ENCODE measurements around the gene ITPRID1. TPM values are rescaled to one million over a fixed set of nuclear protein-coding genes. Genes with fewer than 3 reads are reported as not detected.

The ITPRID1 gene
- polyA plus RNA-seq, 1 donor (not counting 4 experiments of a cell fraction or from before 2014, with no cell fraction given) = not detected

- Histone ChIP-seq H3K4me2 (ENCODE audit: control insufficient read depth, extremely low read depth, insufficient read depth, low read depth, low read length) (no peak overlapping the region), H3K79me2 (ENCODE audit: control insufficient read depth, insufficient read depth, low read length) (no peaks in the 10 kb centered on the region), H3K9ac (ENCODE audit: control insufficient read depth, extremely low read depth, insufficient read depth, low read length) (no peak overlapping the region), H4K20me1 (ENCODE audit: control insufficient read depth, extremely low read depth, insufficient read depth, low read length) (no peaks in the 10 kb centered on the region), H3K4me1 (ENCODE audit: control insufficient read depth, extremely low read depth, insufficient read depth, low read length) (no peaks in the 10 kb centered on the region), H3K4me3 (ENCODE audit: control insufficient read depth in 2 of 3, extremely low read depth in 1 of 3, insufficient read depth in 2 of 3, low read depth in 1 of 3, low read length in 3 of 3) (no peak overlapping the region), H3K27ac (ENCODE audit: control insufficient read depth, insufficient read depth, low read length) (no peak overlapping the region), H3K27me3 (ENCODE audit: control insufficient read depth, extremely low read depth, insufficient read depth, low read length) (no peaks in the 10 kb centered on the region), H3K9me3 (ENCODE audit: control insufficient read depth, low read depth, low read length) (no peaks in the 10 kb centered on the region), H2AFZ (ENCODE audit: control insufficient read depth, low read length) (no peak overlapping the region), H3K36me3 (ENCODE audit: control insufficient read depth in 2 of 2, extremely low read depth in 1 of 2, insufficient read depth in 2 of 2, low read length in 2 of 2) (no peaks in the 10 kb centered on the region), H3K9me1 (ENCODE audit: control insufficient read depth, extremely low read depth, insufficient read depth, low read length) (no peaks in the 10 kb centered on the region)
- DNase-seq (ENCODE audit: low read depth, low spot score) (no peak), FAIRE-seq (no peak)
- TF ChIP-seq CTCF (optimal IDR thresholded peaks at IDR 0.05 in 1 of 3, IDR thresholded peaks at IDR 0.05 in 1 of 3, conservative IDR thresholded peaks at IDR 0.05 in 1 of 3; ENCODE audit: extremely low read depth in 1 of 3, insufficient read depth in 2 of 3, low read length in 3 of 3) = no peak
- TF ChIP-seq EZH2 (IDR thresholded peaks at IDR 0.05; ENCODE audit: low read length) = no peak
- dilution Hi-C loops (cut with MboI; ENCODE audit: extremely low pct_ligation_motif_present, low sequenced_read_pairs) = no loop called here
Observed at GRCh38 chr7:31545549-31545948, 31.7 kb downstream of the ITPRID1 start.

GRCh38 chr7:31549611-31550010 is 35.7 kb downstream of the ITPRID1 start:
- FAIRE-seq = no peak
- TF ChIP-seq EZH2 (IDR thresholded peaks at IDR 0.05; ENCODE audit: low read length) (no peak), CTCF (optimal IDR thresholded peaks at IDR 0.05 in 1 of 3, IDR thresholded peaks at IDR 0.05 in 1 of 3, conservative IDR thresholded peaks at IDR 0.05 in 1 of 3; ENCODE audit: extremely low read depth in 1 of 3, insufficient read depth in 2 of 3, low read length in 3 of 3) (no peak)
- Histone ChIP-seq H3K4me1 (ENCODE audit: control insufficient read depth, extremely low read depth, insufficient read depth, low read length) (no peaks in the 10 kb centered on the region), H3K9me1 (ENCODE audit: control insufficient read depth, extremely low read depth, insufficient read depth, low read length) (no peaks in the 10 kb centered on the region), H4K20me1 (ENCODE audit: control insufficient read depth, extremely low read depth, insufficient read depth, low read length) (no peaks in the 10 kb centered on the region), H3K9me3 (ENCODE audit: control insufficient read depth, low read depth, low read length) (no peaks in the 10 kb centered on the region), H3K36me3 (ENCODE audit: control insufficient read depth in 2 of 2, extremely low read depth in 1 of 2, insufficient read depth in 2 of 2, low read length in 2 of 2) (no peaks in the 10 kb centered on the region), H3K27me3 (ENCODE audit: control insufficient read depth, extremely low read depth, insufficient read depth, low read length) (no peaks in the 10 kb centered on the region), H3K4me3 (ENCODE audit: control insufficient read depth in 2 of 3, extremely low read depth in 1 of 3, insufficient read depth in 2 of 3, low read depth in 1 of 3, low read length in 3 of 3) (no peak overlapping the region), H3K79me2 (ENCODE audit: control insufficient read depth, insufficient read depth, low read length) (no peaks in the 10 kb centered on the region), H3K4me2 (ENCODE audit: control insufficient read depth, extremely low read depth, insufficient read depth, low read depth, low read length) (no peak overlapping the region), H3K27ac (ENCODE audit: control insufficient read depth, insufficient read depth, low read length) (no peak overlapping the region), H2AFZ (ENCODE audit: control insufficient read depth, low read length) (no peak overlapping the region), H3K9ac (ENCODE audit: control insufficient read depth, extremely low read depth, insufficient read depth, low read length) (no peak overlapping the region)
- dilution Hi-C loops (cut with MboI; ENCODE audit: extremely low pct_ligation_motif_present, low sequenced_read_pairs) = no loop called here
- no peak for DNase-seq (ENCODE audit: low read depth, low spot score)

Data from keratinocyte (primary cell).